HL-60 (cell line): Measurements from ENCODE around the gene MALRD1.

Experiments
- POLR2AphosphoS5 ChIP-seq: IDR thresholded peaks from 2 replicates; pipeline ENCODE4 v1.6.1; 2012; ENCODE audit warnings: low read depth
- REST ChIP-seq: IDR thresholded peaks from 2 replicates; pipeline ENCODE4 v1.6.1; 2012; ENCODE audit warnings: low read depth; ENCODE audit not compliant: insufficient replicate concordance
- TF ChIP-seq, protein P1 (sequence below): IDR thresholded peaks from one replicate; pipeline ENCODE4 v1.5.1; 2011; ENCODE audit warnings: low read length, control low read depth, inconsistent platforms; ENCODE audit not compliant: insufficient read depth

DNA sequence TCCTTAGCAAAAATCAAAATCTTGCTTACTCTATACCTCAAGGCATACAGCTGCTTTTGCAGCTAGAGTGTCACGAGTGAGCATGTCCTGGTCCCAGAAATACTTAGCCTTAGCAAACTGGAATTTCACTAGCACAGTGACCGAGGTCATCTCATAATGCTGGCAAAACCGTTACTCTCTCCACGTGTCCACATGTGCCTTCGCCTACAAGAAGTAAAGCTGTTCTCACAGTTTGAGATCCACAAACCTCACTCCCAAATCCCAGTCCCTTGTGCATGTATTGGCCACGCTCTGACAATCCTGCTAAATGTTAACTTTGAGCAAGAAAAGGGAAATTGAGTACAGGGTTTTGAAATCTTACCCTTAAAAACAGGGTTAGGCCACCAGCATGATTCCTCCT, 656.6 kb downstream of the MALRD1 start:
- TF ChIP-seq REST (no peak), POLR2AphosphoS5 (no peak)
- TF ChIP-seq, protein P1, sequence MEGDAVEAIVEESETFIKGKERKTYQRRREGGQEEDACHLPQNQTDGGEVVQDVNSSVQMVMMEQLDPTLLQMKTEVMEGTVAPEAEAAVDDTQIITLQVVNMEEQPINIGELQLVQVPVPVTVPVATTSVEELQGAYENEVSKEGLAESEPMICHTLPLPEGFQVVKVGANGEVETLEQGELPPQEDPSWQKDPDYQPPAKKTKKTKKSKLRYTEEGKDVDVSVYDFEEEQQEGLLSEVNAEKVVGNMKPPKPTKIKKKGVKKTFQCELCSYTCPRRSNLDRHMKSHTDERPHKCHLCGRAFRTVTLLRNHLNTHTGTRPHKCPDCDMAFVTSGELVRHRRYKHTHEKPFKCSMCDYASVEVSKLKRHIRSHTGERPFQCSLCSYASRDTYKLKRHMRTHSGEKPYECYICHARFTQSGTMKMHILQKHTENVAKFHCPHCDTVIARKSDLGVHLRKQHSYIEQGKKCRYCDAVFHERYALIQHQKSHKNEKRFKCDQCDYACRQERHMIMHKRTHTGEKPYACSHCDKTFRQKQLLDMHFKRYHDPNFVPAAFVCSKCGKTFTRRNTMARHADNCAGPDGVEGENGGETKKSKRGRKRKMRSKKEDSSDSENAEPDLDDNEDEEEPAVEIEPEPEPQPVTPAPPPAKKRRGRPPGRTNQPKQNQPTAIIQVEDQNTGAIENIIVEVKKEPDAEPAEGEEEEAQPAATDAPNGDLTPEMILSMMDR = no peak
